Body of pancreas (tissue), 4 donors: ENCODE measurements around the gene NELL2.

Experiments used
- CTCF ChIP-seq, 7 experiments: fragments of 450-650 bp in 4 of 7; fragments of 200-600 bp in 3 of 7; sonication (generic) in 3 of 7; IDR thresholded peaks; one replicate each; pipeline ENCODE4 v1.5.1; 2016 to 2019; ENCODE audit warnings: antibody characterized with exemption in 7 of 7
- POLR2A ChIP-seq, 3 donors: fragments of 450-650 bp; IDR thresholded peaks; one replicate each; pipeline ENCODE4 v1.6.1; 2016; ENCODE audit warnings: antibody characterized with exemption in 3 of 3, mild to moderate bottlenecking in 2 of 3

GRCh38 chr12:44672042-44672441, 204.1 kb downstream of the NELL2 start:
- TF ChIP-seq CTCF (IDR thresholded peaks at IDR 0.05) (no peak), POLR2A (IDR thresholded peaks at IDR 0.05) (no peak)
